HCT116 (cell line): ENCODE results near the gene HSPA12A. TPM values are rescaled to one million over a fixed set of nuclear protein-coding genes. Genes with fewer than 3 reads are reported as not detected.

ENCODE experiments used
- CEBPB ChIP-seq: IDR thresholded peaks from 2 replicates; pipeline ENCODE4 v1.6.1; 2012; ENCODE audit warnings: low read depth
- ELF1 ChIP-seq: IDR thresholded peaks from 2 replicates; pipeline ENCODE4 v1.6.1; 2012; ENCODE audit warnings: low read depth, borderline replicate concordance
- EZH2 ChIP-seq: fragments of 200-600 bp; sonication (generic); IDR thresholded peaks from 2 replicates; pipeline ENCODE4 v1.6.1; 2017; ENCODE audit warnings: antibody characterized with exemption, mixed run types
- EZH2phosphoT487 ChIP-seq: fragments of 200-600 bp; IDR thresholded peaks from 2 replicates; pipeline ENCODE4 v1.6.1; 2018; ENCODE audit warnings: antibody characterized with exemption, borderline replicate concordance
- POLR2AphosphoS5 ChIP-seq: IDR thresholded peaks from 2 replicates; pipeline ENCODE4 v1.6.1; 2011; ENCODE audit warnings: mild to moderate bottlenecking, low read depth, low read length, moderate library complexity
- SP1 ChIP-seq: IDR thresholded peaks from 2 replicates; pipeline ENCODE4 v1.6.1; 2012; ENCODE audit warnings: low read depth
- YY1 ChIP-seq: IDR thresholded peaks from 2 replicates; pipeline ENCODE4 v1.6.1; 2011; ENCODE audit warnings: low read length, low read depth, moderate library complexity, mild to moderate bottlenecking; ENCODE audit not compliant: insufficient replicate concordance; ENCODE audit errors: extremely low read depth
- ZNF274 ChIP-seq: fragments of 200-500 bp; sonication (Bioruptor generic); IDR thresholded peaks from 2 replicates; pipeline ENCODE4 v1.6.1; 2014; ENCODE audit warnings: mild to moderate bottlenecking, low read depth, low read length, inconsistent platforms
- total RNA-seq: library from RNA; stranded (reverse); gene quantifications from one replicate; pipeline ENCODE4 v1.2.1, GENCODE V29; 2021; ENCODE audit not compliant: unreplicated experiment
- TF ChIP-seq, protein P1 (sequence below): IDR thresholded peaks from 2 replicates; pipeline ENCODE4 v1.6.1; 2011; ENCODE audit warnings: mild to moderate bottlenecking, low read length, moderate library complexity; ENCODE audit not compliant: insufficient replicate concordance; ENCODE audit errors: extremely low read depth
- TF ChIP-seq, protein P2 (sequence below): IDR thresholded peaks from 2 replicates; pipeline ENCODE4 v1.6.1; 2012

Gene HSPA12A
- total RNA-seq, 1 experiment from 2014 or later = 19.8 TPM

DNA sequence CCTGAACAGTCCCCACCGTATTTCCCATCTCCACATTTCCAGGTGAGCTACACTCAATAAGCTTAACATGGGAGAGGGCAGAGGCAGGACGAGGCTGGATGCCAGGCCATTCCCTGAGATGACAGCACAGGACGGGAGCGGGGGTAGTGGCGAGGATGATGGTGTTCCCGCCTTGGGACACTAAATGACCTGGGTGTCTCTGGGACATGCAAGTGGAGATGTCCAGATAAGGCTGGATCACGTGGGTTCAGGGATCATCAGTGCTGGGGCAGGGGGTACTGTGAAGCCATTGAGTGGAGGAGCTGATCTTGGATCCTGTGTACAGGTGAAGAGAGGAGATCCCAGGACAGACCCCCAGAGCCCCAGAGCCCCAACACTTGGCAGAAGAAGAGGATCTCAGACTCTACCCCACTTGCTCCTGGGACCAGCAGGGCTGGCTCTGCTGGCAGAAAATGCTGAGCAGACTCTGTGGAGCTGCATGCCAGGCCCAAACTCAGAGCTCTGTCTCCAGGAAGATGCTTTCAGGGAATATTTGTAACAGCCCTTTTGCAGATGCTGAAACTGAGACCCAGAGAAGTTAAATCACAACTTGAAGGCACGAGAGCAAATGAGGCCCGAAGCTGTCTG lies 29.7 kb upstream of the HSPA12A start (continued):
- TF ChIP-seq, protein P1, sequence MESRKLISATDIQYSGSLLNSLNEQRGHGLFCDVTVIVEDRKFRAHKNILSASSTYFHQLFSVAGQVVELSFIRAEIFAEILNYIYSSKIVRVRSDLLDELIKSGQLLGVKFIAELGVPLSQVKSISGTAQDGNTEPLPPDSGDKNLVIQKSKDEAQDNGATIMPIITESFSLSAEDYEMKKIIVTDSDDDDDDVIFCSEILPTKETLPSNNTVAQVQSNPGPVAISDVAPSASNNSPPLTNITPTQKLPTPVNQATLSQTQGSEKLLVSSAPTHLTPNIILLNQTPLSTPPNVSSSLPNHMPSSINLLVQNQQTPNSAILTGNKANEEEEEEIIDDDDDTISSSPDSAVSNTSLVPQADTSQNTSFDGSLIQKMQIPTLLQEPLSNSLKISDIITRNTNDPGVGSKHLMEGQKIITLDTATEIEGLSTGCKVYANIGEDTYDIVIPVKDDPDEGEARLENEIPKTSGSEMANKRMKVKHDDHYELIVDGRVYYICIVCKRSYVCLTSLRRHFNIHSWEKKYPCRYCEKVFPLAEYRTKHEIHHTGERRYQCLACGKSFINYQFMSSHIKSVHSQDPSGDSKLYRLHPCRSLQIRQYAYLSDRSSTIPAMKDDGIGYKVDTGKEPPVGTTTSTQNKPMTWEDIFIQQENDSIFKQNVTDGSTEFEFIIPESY = no peak
- TF ChIP-seq CEBPB (no peak), EZH2phosphoT487 (no peak), ELF1 (no peak), YY1 (no peak), EZH2 (no peak), ZNF274 (no peak), SP1 (no peak), POLR2AphosphoS5 (no peak)
- TF ChIP-seq, protein P2, sequence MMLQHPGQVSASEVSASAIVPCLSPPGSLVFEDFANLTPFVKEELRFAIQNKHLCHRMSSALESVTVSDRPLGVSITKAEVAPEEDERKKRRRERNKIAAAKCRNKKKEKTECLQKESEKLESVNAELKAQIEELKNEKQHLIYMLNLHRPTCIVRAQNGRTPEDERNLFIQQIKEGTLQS = no peak
